Fibroblast of the aortic adventitia (primary cell): ENCODE measurements around the gene LCE2C. TPM values are rescaled to one million over a fixed set of nuclear protein-coding genes. Genes with fewer than 3 reads are reported as not detected.
"Not testable (repeated sequence)": the region's sequence is repeated elsewhere in the genome, so short reads cannot be mapped to it uniquely, and the experiment has no call there.

Experiments used
- DNase-seq: peaks from one replicate; pipeline ENCODE4 v3.0.0-alpha.2; 2010; ENCODE audit warnings: low read depth
- H3K4me3 ChIP-seq: 2 replicates; pipeline ENCODE4 v1.5.1; 2011; ENCODE audit warnings: low read depth, mild to moderate bottlenecking, control low read depth, low read length, moderate library complexity
- CTCF ChIP-seq: IDR thresholded peaks from 2 replicates; pipeline ENCODE4 v1.5.1; 2011; ENCODE audit warnings: mild to moderate bottlenecking, low read length, control low read depth, inconsistent platforms; ENCODE audit not compliant: insufficient read depth
- total RNA-seq: library from RNA; depleted of rRNA; stranded (reverse); fragments of >200 nt; gene quantifications from 2 replicates; pipeline ENCODE4 v1.2.3, GENCODE V29; 2012; ENCODE audit warnings: low replicate concordance

The LCE2C gene
- total RNA-seq, 1 donor, result not detected

DNA sequence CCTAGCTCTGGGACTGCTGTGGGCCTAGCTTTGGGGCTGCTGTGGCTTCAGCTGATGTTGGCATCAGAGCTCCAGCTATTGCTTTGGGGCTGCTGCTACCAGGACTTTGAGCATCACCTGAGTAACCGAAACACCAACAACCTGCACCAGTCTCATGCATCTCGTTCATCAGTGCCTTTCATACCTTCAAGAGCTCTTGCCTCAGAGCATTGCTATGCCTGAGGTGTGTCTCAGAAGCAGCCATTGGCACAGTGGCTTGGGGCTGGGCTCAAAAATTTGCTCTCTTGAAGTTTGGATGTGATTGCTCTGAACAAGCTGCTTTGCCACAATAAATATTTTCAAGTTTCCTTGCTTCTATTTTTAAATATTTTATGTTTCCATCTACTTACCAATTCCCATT, 18.6 kb upstream of the LCE2C start:
- no peak overlapping the region for H3K4me3 ChIP-seq
- DNase-seq, result no peak
- TF ChIP-seq CTCF, result no peak

- no peak for TF ChIP-seq CTCF
- H3K4me3 ChIP-seq, result no peak overlapping the region
- no peak for DNase-seq
These were observed 17.4 kb upstream of the LCE2C start for GRCh38 chr1:152657677-152658076.

GRCh38 chr1:152658649-152659048, 16.4 kb upstream of the LCE2C start:
- no peak for TF ChIP-seq CTCF
- DNase-seq, result no peak
- no peak overlapping the region for H3K4me3 ChIP-seq

DNA sequence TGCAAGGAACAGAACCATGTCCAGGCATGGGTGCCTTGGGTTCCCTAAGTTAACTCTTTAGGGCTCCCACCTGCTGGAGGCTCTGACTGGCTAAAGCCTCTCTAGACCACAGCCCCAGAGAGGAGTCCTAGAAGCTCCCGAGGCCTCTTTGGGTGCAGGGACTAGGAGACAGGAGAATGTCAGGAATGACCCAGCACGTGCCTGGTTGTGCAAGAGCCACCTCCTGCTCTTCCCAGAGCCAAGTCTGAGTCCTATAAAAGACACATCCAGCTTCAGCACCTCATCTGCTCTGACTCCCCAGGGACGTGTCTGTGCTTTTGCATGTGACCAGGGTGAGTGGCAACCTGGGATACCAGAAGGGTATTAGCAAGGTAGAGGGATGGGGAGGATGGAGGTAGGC, 12.0 kb upstream of the LCE2C start, which contains the start of gene LCE2D:
Gene LCE2D (plus strand): TSS at position 283 of the 400 bp plus-strand sequence. CDS start 726 bp downstream, outside the sequence.
- no peak for DNase-seq
- TF ChIP-seq CTCF, result no peak
- no peak within 1 kb of the TSS for H3K4me3 ChIP-seq

- not testable (repeated sequence) for H3K4me3 ChIP-seq, DNase-seq
These were observed 8.9 kb upstream of the LCE2C start for GRCh38 chr1:152666171-152666570.

- no peak for TF ChIP-seq CTCF
- no peak overlapping the region for H3K4me3 ChIP-seq
- no peak for DNase-seq
These were observed 7.4 kb upstream of the LCE2C start for GRCh38 chr1:152667648-152668047.

DNA sequence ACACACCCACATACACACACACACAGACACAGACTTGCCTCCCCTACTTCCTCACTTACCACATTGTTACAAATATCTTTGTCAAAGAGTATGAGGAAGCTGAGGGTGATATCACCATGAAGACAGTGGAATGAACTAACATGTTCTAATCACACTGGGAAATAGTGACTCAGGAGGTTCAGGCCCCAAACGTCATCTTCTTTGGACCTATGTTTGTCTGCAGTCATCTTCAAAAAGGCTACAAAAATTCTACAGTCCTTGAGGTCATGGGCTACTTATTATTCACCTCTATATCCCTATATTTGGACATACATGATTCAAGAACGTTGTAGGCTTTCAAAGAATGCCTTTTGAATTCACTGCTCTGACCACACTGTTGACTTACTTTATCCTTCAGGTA, 2.1 kb upstream of the LCE2C start:
- H3K4me3 ChIP-seq, result no peak overlapping the region
- DNase-seq, result no peak
- TF ChIP-seq CTCF, result no peak
